Activated naive CD4-positive, alpha-beta T cell treated with anti-CD3 and anti-CD28 coated beads, Interleukin-2, amount 50 U/mL, for 72 hours (primary cell): ENCODE measurements around the gene NHLRC4. TPM values are rescaled to one million over a fixed set of nuclear protein-coding genes. Genes with fewer than 3 reads are reported as not detected.

ENCODE experiments used
- ATAC-seq, 2 donors: fragments of 150-1000 bp; cut with Tn5 transposase; 2 replicates each; pipeline ENCODE4 v1.10.0; 2021; ENCODE audit warnings: mild to moderate bottlenecking in 2 of 2, moderate library complexity in 2 of 2
- DNase-seq, 2 donors: peaks; one replicate each; pipeline ENCODE4 v3.0.0; 2021 to 2022; ENCODE audit warnings: low spot score in 2 of 2
- H3K27ac Mint-ChIP-seq, 2 donors: one replicate each; pipeline ENCODE4 v1.8.0; 2022; ENCODE audit warnings: mild to moderate bottlenecking in 2 of 2, mixed read lengths in 2 of 2
- H3K36me3 Mint-ChIP-seq, 2 donors: one replicate each; pipeline ENCODE4 v1.8.0; 2022; ENCODE audit warnings: mixed read lengths in 2 of 2
- H3K9me3 Mint-ChIP-seq, 2 donors: one replicate each; pipeline ENCODE4 v1.8.0; 2022; ENCODE audit warnings: mixed read lengths in 2 of 2
- total RNA-seq, 2 donors: library from RNA; stranded (reverse); gene quantifications; one replicate each; pipeline ENCODE4 v1.2.3, GENCODE V29; 2022

NHLRC4 gene
- total RNA-seq, 2 donors from 2014 or later: 0.59 to 1.8 TPM

DNA sequence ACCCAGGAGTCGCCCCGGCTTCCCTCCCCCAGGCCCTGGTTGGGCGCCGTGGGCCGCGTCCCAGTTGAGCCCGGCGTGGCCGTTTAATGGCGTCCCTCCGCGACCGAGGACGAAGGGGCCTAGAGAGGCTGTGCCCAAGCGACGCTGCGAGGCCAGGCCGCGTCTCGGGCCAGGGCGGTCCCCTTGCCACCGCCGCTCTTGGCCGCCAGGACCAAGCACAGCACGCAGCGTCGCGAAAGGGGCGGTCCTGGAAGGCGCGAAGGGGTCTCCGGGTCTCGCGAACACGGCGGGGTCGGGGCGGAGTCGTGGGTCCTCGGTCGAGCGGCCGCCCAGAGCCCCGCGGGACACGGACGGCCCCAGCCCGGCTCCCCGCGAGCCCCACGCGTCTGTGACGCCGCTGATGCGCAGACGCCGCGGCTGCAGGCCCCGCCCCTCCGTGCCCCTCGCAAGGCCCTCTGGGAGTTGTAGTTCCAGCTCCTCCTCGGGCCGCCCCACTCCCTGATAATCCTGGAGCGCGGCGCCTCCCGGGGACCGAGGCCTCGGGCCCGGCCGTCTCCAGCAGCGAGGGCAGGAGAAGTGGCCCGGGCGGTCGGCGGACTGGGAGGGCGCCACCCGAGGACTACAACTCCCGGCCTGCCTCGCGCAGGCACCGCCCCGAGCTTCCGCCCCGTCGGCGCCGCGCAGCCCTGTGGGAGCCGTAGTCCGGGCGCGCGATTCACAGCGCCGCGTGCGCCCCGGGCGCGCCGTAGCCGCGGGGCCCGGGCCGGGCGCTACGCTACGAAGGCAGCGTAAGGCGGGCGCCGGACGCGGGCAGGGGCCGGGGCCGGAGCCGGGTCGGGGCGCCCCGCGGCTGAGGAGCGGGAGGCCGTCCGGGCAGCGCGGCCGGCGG lies 39.5 kb upstream of the NHLRC4 start, which contains the start of gene CAPN15:
Gene CAPN15, plus strand, starts transcription at position 698 of the 889 bp plus-strand sequence. CDS start 19,127 bp downstream, outside the sequence.
- Mint-ChIP-seq H3K27ac (peak within 1 kb of the TSS; percentile 96 to 100), H3K9me3 (no peaks in the 10 kb centered on the region), H3K36me3 (peaks cover 11 to 12% of the 10 kb centered on the region in 2 donors)
- DNase-seq: peak; percentile 89 to 92
- ATAC-seq: peak; percentile 76 to 79

DNA sequence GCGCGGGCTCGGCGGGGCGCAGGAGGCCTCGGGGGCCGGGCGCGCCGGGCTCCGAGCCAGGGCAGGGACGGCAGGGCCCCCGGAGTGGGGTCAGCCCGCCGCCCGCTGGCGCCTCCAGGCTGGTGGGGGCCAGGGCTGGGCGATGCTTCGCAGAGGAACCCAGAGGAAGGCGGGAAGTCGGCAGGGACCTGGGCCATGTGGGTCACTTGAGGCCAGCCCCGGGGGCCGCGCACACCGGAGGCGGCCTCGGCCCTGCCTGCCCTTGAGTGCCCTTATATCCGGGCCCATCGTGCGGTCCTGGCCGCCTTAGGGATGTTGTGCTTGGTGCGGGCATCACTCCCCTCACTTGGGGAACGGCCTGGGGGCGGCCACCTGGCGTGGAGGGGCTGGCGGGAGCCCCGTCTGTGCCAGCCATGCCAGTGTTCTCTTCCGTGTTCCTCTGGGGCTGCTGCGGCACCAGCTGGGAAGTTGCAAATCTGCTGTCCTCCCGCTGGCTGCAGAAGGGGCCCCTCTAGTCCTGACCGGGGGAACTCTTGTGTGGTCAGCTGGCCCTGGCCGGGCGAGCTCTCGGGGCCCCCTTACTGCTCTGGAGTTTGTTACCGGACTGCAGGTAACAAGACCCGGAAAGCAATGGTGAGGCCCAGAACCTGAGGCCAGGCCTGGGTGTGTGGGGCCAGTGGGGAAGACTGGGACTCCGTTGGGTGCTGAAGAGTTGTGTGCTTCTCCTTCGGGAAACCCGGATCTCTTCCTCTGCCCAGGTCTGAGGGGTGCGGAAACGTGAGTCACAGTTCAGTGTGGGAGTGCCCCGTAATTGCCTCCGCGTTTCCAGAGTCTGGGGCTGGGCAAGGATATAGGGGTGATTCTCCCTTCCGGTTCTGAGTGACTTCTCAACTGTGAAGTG lies 38.4 kb upstream of the NHLRC4 start:
- H3K27ac Mint-ChIP-seq: peak overlapping the region; percentile 96 to 99
- ATAC-seq (peak in 1 of 2 donors; percentile 21), DNase-seq (peak; percentile 43 to 75)
- no peaks in the 10 kb centered on the region for H3K9me3 Mint-ChIP-seq
- H3K36me3 Mint-ChIP-seq: peaks cover 11 to 12% of the 10 kb centered on the region in 2 donors

DNA sequence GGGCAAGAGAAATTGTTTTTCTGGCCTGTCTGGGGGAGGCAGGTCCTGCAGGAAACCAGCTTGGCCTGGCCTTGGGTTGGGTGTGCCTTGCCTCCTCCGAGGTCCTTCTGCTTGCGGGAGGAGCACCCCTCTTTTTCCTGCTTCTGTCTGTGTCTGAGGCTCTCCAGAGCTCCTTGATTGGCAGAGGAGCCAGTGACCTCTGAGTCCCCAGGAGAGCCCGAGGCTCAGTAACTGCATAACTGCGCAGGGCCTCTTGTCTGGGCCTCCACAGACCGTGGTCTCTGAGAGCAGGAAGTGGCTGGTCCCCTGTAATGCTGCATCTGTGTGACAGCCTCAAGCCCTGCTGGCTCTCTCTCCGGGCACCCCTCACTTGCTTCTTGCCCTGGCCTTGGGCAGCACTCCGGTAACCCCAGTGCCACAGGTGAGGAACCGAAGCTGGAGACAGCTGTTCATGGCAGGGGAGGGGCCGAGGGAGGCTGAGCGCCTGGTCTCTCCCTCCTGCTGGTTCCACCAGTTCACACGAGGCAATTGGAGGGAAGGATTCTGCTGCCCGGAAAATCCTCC lies 37.7 kb upstream of the NHLRC4 start:
- DNase-seq (no peak), ATAC-seq (no peak)
- Mint-ChIP-seq H3K27ac (peak overlapping the region; percentile 96 to 99), H3K9me3 (no peaks in the 10 kb centered on the region), H3K36me3 (peaks cover 11 to 12% of the 10 kb centered on the region in 2 donors)

DNA sequence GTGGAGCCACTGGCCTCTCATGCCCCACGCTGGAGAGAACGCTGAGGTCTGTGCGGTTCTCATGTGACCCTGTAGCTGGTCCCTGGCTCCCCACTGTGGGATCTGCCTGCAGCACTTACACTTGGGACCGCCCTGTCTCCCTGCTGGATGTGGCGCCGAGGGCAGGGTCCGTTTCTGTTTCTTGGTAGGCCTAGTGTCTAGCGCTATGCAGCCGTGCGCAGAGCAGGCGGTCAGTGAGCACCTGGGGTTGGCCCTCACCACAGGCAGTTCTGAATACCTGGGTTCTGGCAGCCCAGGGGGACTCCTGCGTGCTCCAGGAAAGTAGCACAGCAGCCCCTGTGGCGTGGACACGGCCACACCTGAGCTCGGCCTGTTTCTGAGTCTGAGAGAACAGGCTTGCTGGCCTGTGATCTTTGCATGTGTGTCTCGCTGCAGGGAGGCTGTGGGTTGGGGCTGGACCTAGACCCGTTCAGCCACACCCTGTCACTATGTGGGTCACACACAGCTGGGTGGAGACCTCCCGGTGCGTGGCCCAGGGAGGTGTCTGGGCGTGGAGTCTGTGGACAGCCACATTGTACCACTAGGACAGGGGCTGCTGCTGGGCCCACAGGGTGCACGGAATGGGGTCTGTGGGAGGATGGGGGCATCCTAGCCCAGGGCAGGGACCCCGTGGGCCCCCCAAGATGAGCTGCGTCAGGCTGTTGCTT lies 36.5 kb upstream of the NHLRC4 start:
- no peak for ATAC-seq
- no peaks in the 10 kb centered on the region for H3K9me3 Mint-ChIP-seq
- peak overlapping the region; percentile 61 to 90 for H3K27ac Mint-ChIP-seq
- DNase-seq: no peak
- peaks cover 11% of the 10 kb centered on the region in 2 donors for H3K36me3 Mint-ChIP-seq

DNA sequence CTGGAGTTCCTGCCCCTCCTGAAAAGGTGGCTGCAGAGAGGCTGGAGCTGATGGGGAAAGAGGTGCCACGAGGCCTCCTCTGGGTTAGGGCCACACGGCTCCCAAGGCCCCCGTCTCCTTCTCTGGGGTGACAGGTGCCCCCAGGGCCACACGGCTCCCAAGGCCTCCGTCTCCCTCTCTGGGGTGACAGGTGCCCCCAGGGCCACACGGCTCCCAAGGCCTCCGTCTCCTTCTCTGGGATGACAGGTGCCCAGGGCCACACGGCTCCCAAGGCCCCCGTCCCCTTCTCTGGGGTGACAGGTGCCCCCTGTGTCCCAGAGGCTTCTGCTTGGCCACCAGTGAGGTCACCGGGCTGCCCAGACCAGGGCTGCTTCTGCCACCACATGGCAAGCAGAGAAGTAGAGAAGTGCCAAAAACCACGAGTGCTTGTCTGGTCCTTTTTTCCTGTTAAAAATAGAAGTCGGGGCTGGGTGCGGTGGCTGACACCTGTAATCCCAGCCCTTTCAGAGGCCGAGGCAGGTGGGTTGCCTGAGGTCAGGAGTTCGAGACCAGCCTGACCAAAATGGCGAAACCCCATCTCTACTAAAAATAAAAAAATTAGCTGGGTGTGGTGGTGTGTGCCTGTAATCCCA lies 35.2 kb upstream of the NHLRC4 start:
- DNase-seq: no peak

DNA sequence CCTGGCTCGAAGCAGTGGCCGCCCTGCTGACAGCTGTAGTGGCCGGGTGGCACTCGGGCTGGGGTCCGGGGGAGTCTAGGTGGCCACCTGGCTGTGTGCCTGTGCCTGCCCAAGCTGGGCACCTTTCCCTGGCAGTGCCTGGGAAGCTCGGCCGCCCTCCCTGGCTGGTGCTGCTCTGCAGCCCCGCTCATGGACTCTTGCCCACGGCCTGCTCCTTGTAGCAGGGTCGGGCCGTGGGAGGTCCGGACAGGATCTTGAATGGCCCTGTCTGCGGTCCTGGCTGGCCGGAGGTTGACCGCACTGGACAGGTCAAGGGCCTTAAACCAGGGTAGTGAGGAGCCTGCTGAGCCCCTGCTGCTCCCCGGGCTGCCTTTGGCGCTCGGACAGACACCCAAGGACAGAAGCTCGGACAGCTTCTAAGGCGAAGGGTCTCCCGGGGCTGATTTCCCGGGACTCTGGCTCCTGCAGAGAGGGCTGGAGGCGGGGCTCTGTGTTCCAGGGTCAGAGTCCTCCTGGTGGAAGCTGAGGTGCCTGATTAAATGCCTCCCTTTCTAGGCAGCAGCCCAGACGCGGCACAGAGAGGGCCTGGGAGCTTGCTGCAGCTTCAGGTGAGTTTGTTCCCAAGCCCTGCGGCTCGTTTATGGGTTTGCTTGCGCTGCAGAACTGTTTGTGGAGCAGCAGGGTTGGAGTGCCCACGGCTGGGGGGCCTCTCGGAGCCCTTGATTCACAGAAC lies 33.2 kb upstream of the NHLRC4 start:
- DNase-seq: no peak
- Mint-ChIP-seq H3K27ac (no peak overlapping the region), H3K36me3 (peaks cover 2 to 8% of the 10 kb centered on the region in 2 donors), H3K9me3 (no peaks in the 10 kb centered on the region)
- no peak for ATAC-seq

More for the DNA sequence above, 35.2 kb upstream of the NHLRC4 start:
- no peak for ATAC-seq
- Mint-ChIP-seq H3K36me3 (peaks cover 4 to 11% of the 10 kb centered on the region in 2 donors), H3K27ac (no peak overlapping the region), H3K9me3 (no peaks in the 10 kb centered on the region)

DNA sequence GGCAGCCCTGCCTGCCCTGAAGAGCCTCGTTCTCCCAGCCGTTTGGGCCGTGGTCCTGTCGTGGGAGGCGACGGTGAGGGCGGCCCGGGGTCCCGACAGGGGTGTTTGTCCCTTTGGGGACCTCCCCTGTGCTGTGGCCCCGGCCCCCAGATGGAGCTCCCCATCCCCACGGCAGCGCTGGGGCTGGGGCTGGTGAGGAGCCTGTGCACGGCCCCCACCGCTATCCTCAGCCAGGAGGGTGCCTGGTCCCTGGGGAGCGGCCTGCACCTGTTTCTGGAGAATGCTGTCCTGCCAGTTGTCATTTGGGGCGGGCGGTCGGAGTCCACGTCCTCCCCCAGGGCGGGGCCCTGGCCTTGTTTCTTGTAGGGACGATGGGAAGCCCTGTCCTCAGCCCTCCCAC lies 32.7 kb upstream of the NHLRC4 start:
- Mint-ChIP-seq H3K9me3 (no peaks in the 10 kb centered on the region), H3K27ac (no peak overlapping the region), H3K36me3 (peaks cover 0 to 7% of the 10 kb centered on the region in 2 donors)
- DNase-seq (no peak), ATAC-seq (no peak)

DNA sequence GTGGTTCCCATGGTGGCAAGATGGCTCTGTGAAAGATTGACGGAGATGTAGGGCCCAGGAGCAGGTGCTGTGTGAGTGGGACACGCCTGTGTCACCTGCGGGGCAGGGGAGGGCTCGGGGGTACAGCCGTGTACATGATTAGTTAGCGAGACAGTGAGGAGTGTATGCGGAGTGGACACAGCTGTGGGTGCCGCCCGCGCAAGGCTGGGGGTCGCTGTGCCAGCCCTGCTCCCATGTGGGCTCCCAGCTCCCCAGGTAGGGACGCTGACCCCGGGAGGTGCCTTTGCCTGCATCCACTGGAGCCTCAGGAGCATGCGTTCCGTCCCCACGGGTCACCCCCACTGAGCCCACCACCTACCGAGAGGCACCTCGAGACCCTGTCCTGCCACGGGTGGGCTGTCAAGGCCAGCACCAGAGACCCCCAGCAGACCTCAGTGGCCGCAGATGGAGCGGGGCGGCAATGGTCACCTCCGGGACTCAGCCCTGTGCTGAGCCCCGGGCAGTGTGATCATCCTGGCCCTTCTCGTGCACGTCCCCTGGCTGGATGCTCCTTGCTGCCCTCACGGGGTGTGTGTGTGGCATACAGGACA lies 31.9 kb upstream of the NHLRC4 start:
- Mint-ChIP-seq H3K9me3 (no peaks in the 10 kb centered on the region), H3K27ac (peak overlapping the region in 1 of 2 donors; percentile 50), H3K36me3 (peaks cover 0 to 5% of the 10 kb centered on the region in 2 donors)
- no peak for DNase-seq
- ATAC-seq: no peak

DNA sequence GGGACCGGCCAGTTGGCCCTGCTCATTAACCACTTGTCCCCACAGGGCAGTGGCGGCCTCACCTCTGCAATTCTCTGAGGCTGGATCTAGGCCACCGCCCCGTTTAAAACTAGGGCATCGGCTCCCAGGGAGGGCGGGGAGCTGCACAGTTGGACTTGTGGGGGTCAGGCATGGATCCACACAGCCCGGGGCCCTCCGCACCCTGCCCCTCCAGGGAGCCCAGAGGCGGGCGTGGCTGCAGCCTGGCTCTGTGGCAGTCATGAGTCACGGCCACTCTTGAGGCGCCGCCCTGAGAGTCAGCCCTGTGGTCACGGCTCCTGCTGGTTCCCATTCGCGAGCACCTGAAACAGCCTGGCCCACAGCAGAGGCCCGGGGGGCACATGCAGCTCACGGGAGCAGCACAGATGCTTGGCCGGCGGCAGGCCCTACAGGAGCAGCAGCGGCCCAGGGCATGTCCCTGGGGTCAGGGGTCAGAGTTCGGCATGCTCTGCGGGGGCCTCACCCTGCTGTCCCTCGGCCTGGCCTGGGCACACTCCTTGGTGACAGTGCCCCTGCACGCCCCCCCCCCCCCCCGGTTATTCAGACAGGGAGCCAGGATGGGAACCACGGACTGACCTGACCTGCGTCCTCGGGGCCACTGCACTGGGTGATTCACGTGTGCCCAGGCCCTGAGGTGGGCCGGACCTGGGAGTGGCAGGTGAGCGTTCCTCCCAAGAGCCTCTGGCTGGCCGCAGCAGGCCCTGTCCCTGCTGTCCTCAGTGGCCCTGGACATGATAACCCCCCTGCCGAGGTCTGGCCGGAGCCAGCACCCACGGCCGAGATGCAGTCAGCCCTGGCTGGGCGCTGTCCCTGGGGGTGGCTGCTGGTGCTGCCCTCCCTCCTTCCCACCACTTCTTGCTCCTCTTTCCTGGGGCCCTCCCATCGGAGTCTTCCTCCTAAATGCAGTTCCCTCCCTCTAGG lies 31.1 kb upstream of the NHLRC4 start:
- DNase-seq: no peak
- ATAC-seq: peak; percentile 12 to 58
- H3K27ac Mint-ChIP-seq: no peak overlapping the region
- H3K9me3 Mint-ChIP-seq: no peaks in the 10 kb centered on the region
- no peaks in the 10 kb centered on the region for H3K36me3 Mint-ChIP-seq

DNA sequence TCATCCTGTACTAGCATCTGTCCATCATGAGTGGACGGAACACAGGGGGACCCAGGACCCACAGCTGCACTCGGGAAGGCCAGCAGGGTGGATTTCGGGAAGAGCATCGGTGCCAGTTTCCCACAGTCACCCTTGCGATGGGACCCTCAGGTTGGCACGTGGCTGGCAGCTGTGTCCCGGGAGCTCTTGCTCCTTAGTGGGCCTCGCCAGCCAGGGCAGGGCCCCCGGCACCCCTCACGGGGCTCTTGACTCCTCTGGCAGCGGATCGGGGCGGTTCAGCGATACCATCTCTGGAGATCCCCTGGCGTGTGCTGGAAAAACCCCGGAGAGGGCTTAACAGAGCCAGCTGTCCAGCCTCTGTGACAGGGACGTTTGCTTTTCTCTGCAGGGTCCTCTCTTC lies 30.1 kb upstream of the NHLRC4 start:
- no peaks in the 10 kb centered on the region for H3K36me3 Mint-ChIP-seq
- no peaks in the 10 kb centered on the region for H3K9me3 Mint-ChIP-seq
- no peak overlapping the region for H3K27ac Mint-ChIP-seq
- no peak for DNase-seq
- ATAC-seq: no peak

DNA sequence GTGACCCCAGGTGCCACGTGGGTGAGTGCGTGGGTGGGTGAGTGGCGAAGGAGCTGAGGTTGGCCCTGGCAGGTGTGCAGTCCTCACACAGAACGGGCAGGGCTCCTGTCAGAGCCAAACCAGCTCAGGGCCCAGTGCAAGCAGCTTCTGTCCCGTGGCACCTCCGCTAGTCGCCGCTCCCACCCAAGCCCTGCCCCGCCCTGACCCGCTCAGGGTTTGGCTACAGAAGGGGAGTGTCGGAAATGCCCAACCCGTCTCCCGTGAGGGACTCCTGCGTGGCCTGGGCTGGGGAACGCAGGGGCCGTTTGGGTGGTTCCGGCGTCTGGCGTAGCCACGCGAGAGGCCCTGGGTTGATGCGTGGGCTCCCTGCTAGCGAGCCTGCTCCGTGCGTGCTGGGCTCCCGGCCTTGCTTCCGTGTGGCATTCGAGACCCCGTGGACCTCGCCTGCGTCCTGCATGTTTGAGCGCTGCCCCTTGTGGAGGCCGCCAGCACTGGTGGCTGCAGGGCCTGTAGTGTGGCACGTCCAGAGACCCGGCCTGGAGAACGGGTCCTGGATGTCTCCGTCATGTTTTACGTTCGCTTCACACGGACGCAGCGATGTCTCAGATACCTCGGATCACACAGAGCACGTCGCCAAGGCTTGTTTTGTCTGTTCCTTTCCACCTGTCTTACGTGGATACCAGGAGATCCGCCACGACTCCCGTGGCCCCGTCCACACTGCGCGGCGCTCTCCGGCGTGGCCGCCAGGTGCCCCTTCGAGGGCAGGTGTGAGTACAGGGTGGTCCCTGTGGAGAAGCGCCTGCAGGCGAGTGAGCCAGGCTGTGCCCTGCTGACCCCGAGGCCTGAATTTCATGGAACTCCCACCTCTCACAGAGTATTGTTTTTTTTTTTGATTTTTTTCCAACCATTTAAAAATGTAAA lies 29.1 kb upstream of the NHLRC4 start:
- Mint-ChIP-seq H3K36me3 (no peaks in the 10 kb centered on the region), H3K9me3 (no peaks in the 10 kb centered on the region), H3K27ac (no peak overlapping the region)
- peak in 1 of 2 donors; percentile 5 for ATAC-seq
- DNase-seq: no peak

DNA sequence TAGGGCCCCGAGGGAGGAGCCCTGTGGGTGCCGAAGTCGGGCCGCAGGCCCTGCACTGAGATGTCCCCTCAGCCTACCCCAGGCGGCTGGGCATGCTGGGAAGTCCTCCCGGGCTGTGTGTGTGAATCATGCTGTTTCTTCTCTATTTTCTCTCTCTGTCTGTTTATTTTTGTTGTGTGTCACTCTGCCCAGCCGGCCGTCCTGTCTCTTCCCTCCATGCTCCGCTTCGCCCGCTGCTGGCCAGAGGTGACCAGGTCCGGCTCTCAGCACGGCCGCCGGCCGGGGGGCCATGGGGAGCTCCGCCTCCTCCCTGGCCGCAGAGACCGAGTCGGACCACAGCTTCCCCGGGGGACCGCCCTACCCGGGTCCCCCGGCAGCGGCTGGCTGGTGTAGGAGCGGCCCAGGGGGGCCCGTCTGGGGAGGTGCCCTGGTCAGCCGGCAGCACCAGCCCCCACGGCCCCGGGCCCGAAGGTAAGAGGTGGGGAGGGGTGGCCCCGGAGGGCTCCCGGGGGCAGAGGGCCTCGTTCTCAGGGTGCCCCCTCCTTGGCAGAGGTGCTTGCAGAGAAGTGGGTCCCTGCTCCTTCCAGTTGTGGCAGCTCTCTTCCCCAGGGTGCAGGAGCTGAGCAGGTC lies 26.8 kb upstream of the NHLRC4 start:
- ATAC-seq: no peak
- H3K9me3 Mint-ChIP-seq: no peaks in the 10 kb centered on the region
- peak overlapping the region in 1 of 2 donors; percentile 56 for H3K27ac Mint-ChIP-seq
- no peak for DNase-seq
- H3K36me3 Mint-ChIP-seq: no peaks in the 10 kb centered on the region
